Keratinocyte (primary cell): Measurements from ENCODE around the gene PTPRR. TPM values are rescaled to one million over a fixed set of nuclear protein-coding genes. Genes with fewer than 3 reads are reported as not detected.

Experiments used
- DNase-seq: peaks from one replicate; pipeline ENCODE4 v3.0.0-alpha.2; 2011; ENCODE audit warnings: low read depth, missing footprints, low spot score
- FAIRE-seq: peaks from 2 replicates; lab custom pipeline; 2011; peaks lifted over from hg19 to GRCh38; lab: Jason Lieb, UNC
- H2AFZ ChIP-seq: 2 replicates; pipeline ENCODE4 v1.6.0; 2012; ENCODE audit warnings: low read length, control low read depth, inconsistent platforms; ENCODE audit not compliant: control insufficient read depth
- H3K27ac ChIP-seq: 2 replicates; pipeline ENCODE4 v1.5.1; 2011; ENCODE audit warnings: low read length; ENCODE audit not compliant: control insufficient read depth, insufficient read depth
- H3K27me3 ChIP-seq: 3 replicates; pipeline ENCODE4 v1.6.0; 2011; ENCODE audit warnings: low read length; ENCODE audit not compliant: control insufficient read depth, insufficient read depth; ENCODE audit errors: extremely low read depth
- H3K36me3 ChIP-seq, 2 experiments: 2 replicates in 1 of 2; 3 replicates in 1 of 2; pipeline ENCODE4 v1.5.1; 2011; ENCODE audit warnings: low read length in 2 of 2, mild to moderate bottlenecking in 1 of 2; ENCODE audit not compliant: control insufficient read depth in 2 of 2, insufficient read depth in 2 of 2; ENCODE audit errors: extremely low read depth in 1 of 2
- H3K4me1 ChIP-seq: 3 replicates; pipeline ENCODE4 v1.5.1; 2011; ENCODE audit warnings: low read length; ENCODE audit not compliant: control insufficient read depth, insufficient read depth; ENCODE audit errors: extremely low read depth
- H3K4me2 ChIP-seq: 3 replicates; pipeline ENCODE4 v1.6.0; 2011; ENCODE audit warnings: low read depth, low read length; ENCODE audit not compliant: control insufficient read depth, insufficient read depth; ENCODE audit errors: extremely low read depth
- H3K4me3 ChIP-seq, 3 experiments: fragments of 200-600 bp in 1 of 3; sonication (generic) in 1 of 3; 2 replicates in 2 of 3; 3 replicates in 1 of 3; pipeline ENCODE4 v1.5.1; 2011 to 2016; ENCODE audit warnings: low read length in 3 of 3, mild to moderate bottlenecking in 3 of 3, control low read depth in 2 of 3, inconsistent platforms in 1 of 3, low read depth in 1 of 3, mixed read lengths in 1 of 3, mixed run types in 1 of 3, moderate library complexity in 1 of 3; ENCODE audit not compliant: control insufficient read depth in 2 of 3, insufficient read depth in 2 of 3; ENCODE audit errors: extremely low read depth in 1 of 3
- H3K79me2 ChIP-seq: 2 replicates; pipeline ENCODE4 v1.6.0; 2012; ENCODE audit warnings: low read length; ENCODE audit not compliant: control insufficient read depth, insufficient read depth
- H3K9ac ChIP-seq: 3 replicates; pipeline ENCODE4 v1.6.0; 2011; ENCODE audit warnings: low read length; ENCODE audit not compliant: control insufficient read depth, insufficient read depth; ENCODE audit errors: extremely low read depth
- H3K9me1 ChIP-seq: 3 replicates; pipeline ENCODE4 v1.6.0; 2011; ENCODE audit warnings: low read length; ENCODE audit not compliant: control insufficient read depth, insufficient read depth; ENCODE audit errors: extremely low read depth
- H3K9me3 ChIP-seq: 2 replicates; pipeline ENCODE4 v1.5.1; 2012; ENCODE audit warnings: low read depth, low read length; ENCODE audit not compliant: control insufficient read depth
- H4K20me1 ChIP-seq: 3 replicates; pipeline ENCODE4 v1.6.0; 2011; ENCODE audit warnings: low read length; ENCODE audit not compliant: control insufficient read depth, insufficient read depth; ENCODE audit errors: extremely low read depth
- EZH2 ChIP-seq: IDR thresholded peaks from one replicate; pipeline ENCODE4 v1.6.1; 2012; ENCODE audit warnings: inconsistent platforms, mild to moderate bottlenecking, low read length, moderate library complexity
- dilution Hi-C: fragments of 300-500 bp; cut with MboI; formaldehyde crosslinking; loops from one replicate; pipeline ENCODE4 v1.7.0; 2020; ENCODE audit warnings: low sequenced_read_pairs; ENCODE audit not compliant: extremely low pct_ligation_motif_present
- polyA plus RNA-seq, 5 experiments: library from polyadenylated mRNA; depleted of rRNA in 3 of 5; stranded (reverse) in 3 of 5; stranded (forward) in 1 of 5; unstranded in 1 of 5; fragments of >200 nt; gene quantifications; 1 replicate in 1 of 5; 2 replicates in 3 of 5; 3 replicates in 1 of 5; pipeline versions ENCODE4 v1.2.1 to v1.2.3, GENCODE V29; 2011 to 2012; ENCODE audit warnings: missing spikeins in 2 of 5, low read depth in 1 of 5, low replicate concordance in 1 of 5
- TF ChIP-seq, protein P1 (sequence below), 3 experiments: IDR thresholded peaks in 1 of 3; conservative IDR thresholded peaks in 1 of 3; optimal IDR thresholded peaks in 1 of 3; 2 replicates in 2 of 3; 3 replicates in 1 of 3; pipeline versions ENCODE3 to v1.5.1; 2011; ENCODE audit warnings: low read length in 3 of 3, mild to moderate bottlenecking in 3 of 3, moderate library complexity in 2 of 3, control low read depth in 1 of 3, inconsistent platforms in 1 of 3; ENCODE audit not compliant: insufficient read depth in 2 of 3; ENCODE audit errors: extremely low read depth in 1 of 3

Gene PTPRR
- polyA plus RNA-seq, 1 donor (not counting 4 experiments of a cell fraction or from before 2014, with no cell fraction given) = 3.1 TPM

DNA sequence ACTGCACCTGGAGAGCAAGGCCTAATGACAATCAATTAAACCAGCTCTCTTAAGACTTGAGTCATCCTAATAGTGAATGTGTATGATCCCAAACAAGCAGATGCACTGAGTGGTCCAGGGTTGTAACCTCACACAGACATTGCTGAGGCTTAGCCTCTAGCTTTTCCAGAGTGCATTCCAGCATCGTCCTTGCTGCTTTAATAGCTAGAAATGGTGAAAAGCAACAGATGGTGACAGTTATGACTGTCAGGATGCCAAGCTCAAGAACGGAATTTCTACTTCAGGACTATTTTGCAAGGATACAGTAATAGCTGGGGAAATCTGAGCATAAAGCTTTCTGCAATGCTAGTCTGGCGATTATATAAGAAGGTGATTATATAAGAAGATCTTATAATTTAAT lies 34.6 kb downstream of the PTPRR start:
- no peak for DNase-seq
- Histone ChIP-seq H3K4me3 (no peak overlapping the region), H3K4me2 (no peak overlapping the region), H2AFZ (no peak overlapping the region), H3K27me3 (no peaks in the 10 kb centered on the region), H3K9ac (no peak overlapping the region), H4K20me1 (no peaks in the 10 kb centered on the region), H3K36me3 (no peaks in the 10 kb centered on the region), H3K79me2 (no peaks in the 10 kb centered on the region), H3K9me1 (no peaks in the 10 kb centered on the region), H3K9me3 (no peaks in the 10 kb centered on the region), H3K27ac (no peak overlapping the region), H3K4me1 (no peaks in the 10 kb centered on the region)
- dilution Hi-C loops = no loop called here
- FAIRE-seq = no peak
- TF ChIP-seq, protein P1, sequence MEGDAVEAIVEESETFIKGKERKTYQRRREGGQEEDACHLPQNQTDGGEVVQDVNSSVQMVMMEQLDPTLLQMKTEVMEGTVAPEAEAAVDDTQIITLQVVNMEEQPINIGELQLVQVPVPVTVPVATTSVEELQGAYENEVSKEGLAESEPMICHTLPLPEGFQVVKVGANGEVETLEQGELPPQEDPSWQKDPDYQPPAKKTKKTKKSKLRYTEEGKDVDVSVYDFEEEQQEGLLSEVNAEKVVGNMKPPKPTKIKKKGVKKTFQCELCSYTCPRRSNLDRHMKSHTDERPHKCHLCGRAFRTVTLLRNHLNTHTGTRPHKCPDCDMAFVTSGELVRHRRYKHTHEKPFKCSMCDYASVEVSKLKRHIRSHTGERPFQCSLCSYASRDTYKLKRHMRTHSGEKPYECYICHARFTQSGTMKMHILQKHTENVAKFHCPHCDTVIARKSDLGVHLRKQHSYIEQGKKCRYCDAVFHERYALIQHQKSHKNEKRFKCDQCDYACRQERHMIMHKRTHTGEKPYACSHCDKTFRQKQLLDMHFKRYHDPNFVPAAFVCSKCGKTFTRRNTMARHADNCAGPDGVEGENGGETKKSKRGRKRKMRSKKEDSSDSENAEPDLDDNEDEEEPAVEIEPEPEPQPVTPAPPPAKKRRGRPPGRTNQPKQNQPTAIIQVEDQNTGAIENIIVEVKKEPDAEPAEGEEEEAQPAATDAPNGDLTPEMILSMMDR (optimal IDR thresholded peaks at IDR 0.05 in 1 of 3, IDR thresholded peaks at IDR 0.05 in 1 of 3, conservative IDR thresholded peaks at IDR 0.05 in 1 of 3; ENCODE audit: extremely low read depth in 1 of 3, insufficient read depth in 2 of 3, low read length in 3 of 3) = no peak
- TF ChIP-seq EZH2 = no peak

DNA sequence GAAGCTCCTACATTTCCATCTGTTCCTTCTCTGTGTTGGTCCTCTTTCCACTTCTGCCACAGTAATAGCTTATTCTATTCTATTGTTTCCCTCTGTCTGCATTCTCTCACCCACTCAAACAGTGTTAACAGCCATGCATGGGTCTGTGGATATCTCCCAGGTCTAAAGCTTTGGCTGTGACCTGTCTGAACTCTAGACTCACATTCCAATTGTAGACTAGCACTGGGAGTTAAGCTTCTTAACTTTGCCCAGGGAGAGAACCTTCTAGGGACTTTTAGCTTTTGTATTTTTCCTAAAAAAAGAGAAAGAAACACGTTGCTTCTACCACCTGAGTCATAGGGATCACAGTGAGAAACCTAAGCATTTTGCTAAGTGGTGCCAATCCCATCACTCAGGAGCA lies 36.7 kb downstream of the PTPRR start:
- no peak overlapping the region for H3K4me2 ChIP-seq
- H3K36me3 ChIP-seq = no peaks in the 10 kb centered on the region
- no peaks in the 10 kb centered on the region for H4K20me1 ChIP-seq
- dilution Hi-C loops = no loop called here
- no peak overlapping the region for H3K9ac ChIP-seq
- FAIRE-seq (no peak), DNase-seq (no peak)
- H3K9me1 ChIP-seq = no peaks in the 10 kb centered on the region
- H3K27me3 ChIP-seq = no peaks in the 10 kb centered on the region
- no peak overlapping the region for H2AFZ ChIP-seq
- H3K79me2 ChIP-seq = no peaks in the 10 kb centered on the region
- no peaks in the 10 kb centered on the region for H3K9me3 ChIP-seq
- H3K4me1 ChIP-seq = no peaks in the 10 kb centered on the region
- H3K4me3 ChIP-seq = no peak overlapping the region
- H3K27ac ChIP-seq = no peak overlapping the region
- TF ChIP-seq EZH2 = no peak
- TF ChIP-seq, protein P1 (optimal IDR thresholded peaks at IDR 0.05 in 1 of 3, IDR thresholded peaks at IDR 0.05 in 1 of 3, conservative IDR thresholded peaks at IDR 0.05 in 1 of 3; ENCODE audit: extremely low read depth in 1 of 3, insufficient read depth in 2 of 3, low read length in 3 of 3) = no peak
